Measurements from ENCODE around the gene HSCB.
"Not testable (repeated sequence)": the region's sequence is repeated elsewhere in the genome, so short reads cannot be mapped to it uniquely, and the experiment has no call there.

HSCB gene

GRCh38 chr22:28737701-28738100, 4.1 kb upstream of the HSCB start:
- in situ Hi-C loops (cut with MboI; ENCODE audit: low sequenced_read_pairs) = no loop called here

DNA sequence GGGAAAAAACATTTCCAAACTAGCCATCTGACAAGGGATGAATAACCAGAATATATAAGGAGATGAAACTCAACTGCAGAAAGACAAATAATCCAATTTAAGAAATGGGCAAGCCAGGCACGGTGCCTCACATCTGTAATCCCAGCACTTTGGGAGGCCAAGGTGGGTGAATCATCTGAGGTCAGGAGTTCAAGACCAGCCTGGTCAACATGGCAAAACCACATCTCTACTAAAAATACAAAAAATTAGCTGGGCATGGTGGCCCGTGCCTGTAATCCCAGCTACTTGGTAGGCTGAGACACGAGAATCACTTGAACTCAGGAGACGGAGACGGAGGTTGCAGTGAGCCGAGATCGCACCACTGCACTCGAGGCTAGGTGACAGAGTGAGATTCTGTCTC, 3.0 kb upstream of the HSCB start:
- in situ Hi-C loops (cut with MboI; ENCODE audit: low sequenced_read_pairs) = not testable (repeated sequence)

GRCh38 chr22:28741200-28741784, 547 bp upstream of the HSCB start:
- in situ Hi-C loops (cut with MboI; ENCODE audit: low sequenced_read_pairs) = no loop called here

DNA sequence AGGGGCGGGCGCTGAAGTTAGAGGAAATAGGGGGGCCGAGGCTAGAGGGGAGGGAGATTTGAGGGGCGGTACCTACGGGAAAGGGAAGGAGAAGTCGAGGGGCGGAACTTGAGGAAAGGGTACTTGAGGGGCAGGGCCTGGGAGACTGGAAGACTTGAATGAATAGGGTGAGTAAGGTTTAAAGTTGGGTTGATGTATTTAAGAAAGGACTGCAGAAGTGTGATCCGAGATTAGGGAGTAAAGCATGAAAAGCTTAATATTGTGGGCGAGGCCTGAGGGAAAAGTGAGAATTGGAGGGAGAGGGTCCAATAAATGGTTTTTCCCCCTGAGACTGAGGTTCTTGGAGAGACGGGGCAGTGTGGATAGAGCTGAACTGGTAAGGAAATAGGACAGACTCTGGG, 723 bp downstream of the HSCB start:
- in situ Hi-C loops (cut with MboI; ENCODE audit: low sequenced_read_pairs) = no loop called here

DNA sequence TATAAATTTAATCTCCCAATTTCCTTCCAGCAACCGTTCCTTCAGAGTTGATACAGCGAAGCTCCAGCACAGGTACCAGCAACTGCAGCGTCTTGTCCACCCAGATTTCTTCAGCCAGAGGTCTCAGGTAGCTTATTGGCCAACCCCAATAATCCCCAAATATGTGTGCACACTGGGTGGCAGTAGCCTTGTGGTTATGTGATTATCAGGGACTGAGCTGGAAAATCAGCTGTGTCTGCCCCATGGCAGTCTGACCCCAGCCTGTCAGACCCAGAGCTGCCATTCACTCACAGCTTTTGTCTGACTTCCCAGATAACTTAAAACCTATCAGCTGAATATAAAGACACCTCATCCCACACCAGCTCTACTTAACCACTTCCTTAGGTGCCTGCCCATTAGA, 2.0 kb downstream of the HSCB start:
- in situ Hi-C loops (cut with MboI; ENCODE audit: low sequenced_read_pairs) = no loop called here

- in situ Hi-C loops (cut with MboI; ENCODE audit: low sequenced_read_pairs) = no loop called here
These were observed 8.6 kb downstream of the HSCB start for GRCh38 chr22:28750471-28750881.

DNA sequence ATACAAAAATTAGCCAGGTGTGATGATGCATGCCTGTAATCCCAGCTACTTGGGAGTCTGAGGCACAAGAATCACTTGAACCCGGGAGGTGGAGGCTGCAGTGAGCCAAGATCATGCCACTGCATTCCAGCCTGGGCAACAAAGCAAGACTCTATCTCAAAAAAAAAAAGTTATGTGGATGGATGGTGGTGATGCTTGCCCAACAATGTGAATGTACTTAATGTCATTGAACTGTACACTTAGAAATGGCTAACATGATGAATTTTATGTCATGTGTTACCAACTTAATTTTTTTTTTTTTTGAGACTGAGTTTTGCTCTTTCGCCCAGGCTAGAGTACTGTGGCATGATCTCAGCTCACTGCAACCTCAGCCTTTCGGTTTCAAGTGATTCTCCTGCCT, 12.7 kb downstream of the HSCB start:
- in situ Hi-C loops (cut with MboI; ENCODE audit: low sequenced_read_pairs) = not testable (repeated sequence)

DNA sequence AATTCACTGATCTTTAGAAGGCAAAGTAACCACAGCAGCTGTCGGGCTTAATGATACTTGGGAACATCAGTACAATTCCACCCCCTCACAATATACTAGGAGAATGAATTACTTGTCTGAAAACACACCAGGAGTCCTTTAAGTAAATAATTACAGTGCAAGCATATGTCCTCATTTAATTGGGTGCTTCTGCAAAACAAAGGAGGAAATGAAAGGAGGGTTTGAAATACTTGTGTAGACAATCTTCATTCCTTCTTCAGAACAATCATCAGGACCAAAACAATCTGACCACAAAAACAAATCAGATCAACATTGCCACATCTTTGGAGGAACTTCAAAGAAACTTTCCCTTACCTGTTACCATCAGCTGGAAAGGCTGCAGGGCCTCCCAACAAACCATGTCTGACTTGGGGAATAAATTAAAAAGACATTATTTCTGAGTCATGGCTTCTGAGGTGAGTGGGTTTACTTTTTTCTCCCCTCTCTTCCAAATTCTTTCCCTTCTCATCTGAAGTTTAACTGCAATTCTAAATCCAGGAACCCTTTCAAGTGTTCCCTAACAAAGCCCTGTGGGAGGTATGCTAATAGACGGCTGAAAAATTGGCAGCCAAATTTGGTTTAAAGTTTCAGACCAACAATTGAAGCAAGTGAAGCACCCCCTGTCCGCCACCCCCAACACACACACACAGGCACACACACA, 18.2 kb downstream of the HSCB start:
- in situ Hi-C loops (cut with MboI; ENCODE audit: low sequenced_read_pairs) = no loop called here

- in situ Hi-C loops (cut with MboI; ENCODE audit: low sequenced_read_pairs) = no loop called here
These were observed 19.6 kb downstream of the HSCB start for GRCh38 chr22:28761449-28761755.

DNA sequence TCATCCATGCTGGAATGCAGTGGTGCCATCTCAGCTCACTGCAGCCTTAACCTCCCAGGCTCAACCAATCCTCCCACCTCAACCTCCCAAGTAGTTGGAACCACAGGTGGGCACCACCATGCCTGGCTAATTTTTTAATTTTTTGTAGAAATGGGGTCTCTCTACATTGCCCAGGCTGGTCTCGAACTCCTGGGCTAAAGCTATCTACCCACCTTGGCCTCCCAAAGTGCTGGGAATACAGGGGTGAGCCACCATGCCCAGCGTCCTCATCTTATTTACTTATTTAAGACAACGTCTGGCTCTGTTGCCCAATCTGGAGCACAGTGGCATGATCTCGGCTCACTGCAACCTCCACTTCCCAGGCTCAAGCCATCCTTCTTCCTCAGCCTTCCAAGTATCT, 20.2 kb downstream of the HSCB start:
- in situ Hi-C loops (cut with MboI; ENCODE audit: low sequenced_read_pairs) = not testable (repeated sequence)

GRCh38 chr22:28766628-28767027, 24.8 kb downstream of the HSCB start:
- in situ Hi-C loops (cut with MboI; ENCODE audit: low sequenced_read_pairs) = no loop called here

- in situ Hi-C loops (cut with MboI; ENCODE audit: low sequenced_read_pairs) = no loop called here
These were observed 27.0 kb downstream of the HSCB start for GRCh38 chr22:28768701-28769393.

DNA sequence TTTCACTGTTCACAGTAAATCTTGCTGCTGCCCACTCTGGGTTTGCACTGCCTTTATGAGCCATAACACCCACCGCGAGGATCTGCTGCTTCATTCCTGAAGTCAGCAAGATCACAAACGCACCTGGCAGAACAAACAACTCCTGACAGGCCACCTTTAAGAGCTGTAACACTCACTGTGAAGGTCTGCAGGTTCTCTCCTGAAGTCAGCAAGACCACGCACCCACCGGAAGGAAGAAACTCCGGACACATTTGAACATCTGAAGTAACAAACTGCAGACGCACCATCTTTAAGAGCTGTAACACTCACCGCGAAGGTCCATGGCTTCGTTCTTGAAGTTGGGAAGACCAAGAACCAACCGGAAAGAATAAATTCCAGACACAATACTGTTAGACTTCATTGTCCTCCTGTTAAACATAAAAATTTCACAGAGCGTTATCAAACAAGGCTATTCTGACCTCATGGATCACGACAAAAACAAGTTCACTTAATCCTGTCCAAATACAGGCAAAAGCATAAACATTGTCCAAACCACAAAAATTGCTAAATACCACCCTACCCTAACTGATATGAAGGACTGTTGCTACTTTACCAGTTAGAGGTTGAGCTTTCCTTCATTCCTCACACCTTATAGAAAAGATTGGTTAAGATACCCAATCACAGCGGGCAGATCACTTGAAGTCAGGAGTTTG, 27.7 kb downstream of the HSCB start:
- in situ Hi-C loops (cut with MboI; ENCODE audit: low sequenced_read_pairs) = no loop called here

DNA sequence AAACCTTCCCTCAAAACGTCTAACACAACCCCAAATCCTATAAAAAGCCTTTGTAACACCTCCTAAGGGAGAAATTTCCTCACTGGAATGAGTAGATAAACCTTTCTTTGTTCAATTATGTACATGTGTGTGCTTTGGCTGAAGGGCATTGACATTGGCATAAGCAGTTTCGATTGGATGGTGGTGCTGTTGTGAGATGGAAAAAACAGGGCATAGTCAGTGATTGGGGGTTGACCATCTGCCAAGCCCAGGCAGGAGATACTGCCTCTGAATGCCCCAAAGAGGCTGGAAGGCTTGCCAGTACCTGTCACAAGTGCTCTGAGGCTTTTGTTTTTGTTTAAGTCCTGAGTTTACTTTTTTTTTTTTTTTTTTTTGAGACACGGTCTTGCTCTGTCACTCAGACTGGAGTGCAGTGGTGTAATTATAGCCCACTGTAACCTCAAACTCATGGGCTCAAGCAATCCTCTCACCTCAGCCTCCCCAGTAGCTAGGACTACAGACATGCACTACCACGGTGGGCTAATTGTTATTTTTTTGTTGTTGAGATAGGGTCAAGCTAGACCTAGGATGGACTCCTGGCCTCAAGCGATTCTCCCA, 29.5 kb downstream of the HSCB start:
- in situ Hi-C loops (cut with MboI; ENCODE audit: low sequenced_read_pairs) = no loop called here

- in situ Hi-C loops (cut with MboI; ENCODE audit: low sequenced_read_pairs) = no loop called here
These were observed 31.0 kb downstream of the HSCB start, which contains the start of gene CCDC117 for GRCh38 chr22:28772633-28773460. CCDC117 (plus strand) TSS chr22:28772695; CDS start chr22:28772850, 155 bp downstream.

- in situ Hi-C loops (cut with MboI; ENCODE audit: low sequenced_read_pairs) = no loop called here
These were observed 31.6 kb downstream of the HSCB start for GRCh38 chr22:28773461-28773867.

- in situ Hi-C loops (cut with MboI; ENCODE audit: low sequenced_read_pairs) = no loop called here
These were observed 32.5 kb downstream of the HSCB start for GRCh38 chr22:28774378-28774777.

DNA sequence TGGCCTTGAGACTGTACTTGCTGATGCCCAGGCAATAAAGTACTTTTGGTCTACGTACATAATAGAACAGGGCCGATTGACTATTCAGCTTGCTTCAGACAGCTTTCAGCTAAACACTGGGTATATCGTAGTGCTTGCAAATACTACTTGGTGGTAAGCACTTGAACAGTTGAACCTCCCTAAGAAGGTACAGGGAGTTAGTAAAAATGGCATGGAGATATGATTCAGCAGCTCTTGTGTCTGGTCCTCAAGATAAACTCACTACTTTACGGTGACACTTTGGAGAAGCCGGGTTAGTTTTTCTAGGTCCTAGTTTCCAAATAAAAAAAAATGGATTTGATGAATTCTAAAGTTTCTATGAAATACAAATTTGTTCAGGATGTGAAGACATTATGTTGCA, 38.0 kb downstream of the HSCB start:
- in situ Hi-C loops (cut with MboI; ENCODE audit: low sequenced_read_pairs) = no loop called here

- in situ Hi-C loops (cut with MboI; ENCODE audit: low sequenced_read_pairs) = no loop called here
These were observed 38.5 kb downstream of the HSCB start for GRCh38 chr22:28780296-28780695.

Data from HL-60/S4 treated with retinoic acid at 250 ng/mL for 4 days and 3 days (cell line).